HG02885 (cell line): ENCODE measurements around the gene RBFOX2.
"Not testable (repeated sequence)": the region's sequence is repeated elsewhere in the genome, so short reads cannot be mapped to it uniquely, and the experiment has no call there.

Source experiments
- ATAC-seq: cut with Tn5 transposase; IDR thresholded peaks from one replicate; pipeline ENCODE4 v1.9.1; 2021; ENCODE audit warnings: mild to moderate bottlenecking; ENCODE audit not compliant: unreplicated experiment, poor library complexity

Gene RBFOX2, protein sequence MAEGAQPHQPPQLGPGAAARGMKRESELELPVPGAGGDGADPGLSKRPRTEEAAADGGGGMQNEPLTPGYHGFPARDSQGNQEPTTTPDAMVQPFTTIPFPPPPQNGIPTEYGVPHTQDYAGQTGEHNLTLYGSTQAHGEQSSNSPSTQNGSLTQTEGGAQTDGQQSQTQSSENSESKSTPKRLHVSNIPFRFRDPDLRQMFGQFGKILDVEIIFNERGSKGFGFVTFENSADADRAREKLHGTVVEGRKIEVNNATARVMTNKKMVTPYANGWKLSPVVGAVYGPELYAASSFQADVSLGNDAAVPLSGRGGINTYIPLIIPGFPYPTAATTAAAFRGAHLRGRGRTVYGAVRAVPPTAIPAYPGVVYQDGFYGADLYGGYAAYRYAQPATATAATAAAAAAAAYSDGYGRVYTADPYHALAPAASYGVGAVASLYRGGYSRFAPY

DNA sequence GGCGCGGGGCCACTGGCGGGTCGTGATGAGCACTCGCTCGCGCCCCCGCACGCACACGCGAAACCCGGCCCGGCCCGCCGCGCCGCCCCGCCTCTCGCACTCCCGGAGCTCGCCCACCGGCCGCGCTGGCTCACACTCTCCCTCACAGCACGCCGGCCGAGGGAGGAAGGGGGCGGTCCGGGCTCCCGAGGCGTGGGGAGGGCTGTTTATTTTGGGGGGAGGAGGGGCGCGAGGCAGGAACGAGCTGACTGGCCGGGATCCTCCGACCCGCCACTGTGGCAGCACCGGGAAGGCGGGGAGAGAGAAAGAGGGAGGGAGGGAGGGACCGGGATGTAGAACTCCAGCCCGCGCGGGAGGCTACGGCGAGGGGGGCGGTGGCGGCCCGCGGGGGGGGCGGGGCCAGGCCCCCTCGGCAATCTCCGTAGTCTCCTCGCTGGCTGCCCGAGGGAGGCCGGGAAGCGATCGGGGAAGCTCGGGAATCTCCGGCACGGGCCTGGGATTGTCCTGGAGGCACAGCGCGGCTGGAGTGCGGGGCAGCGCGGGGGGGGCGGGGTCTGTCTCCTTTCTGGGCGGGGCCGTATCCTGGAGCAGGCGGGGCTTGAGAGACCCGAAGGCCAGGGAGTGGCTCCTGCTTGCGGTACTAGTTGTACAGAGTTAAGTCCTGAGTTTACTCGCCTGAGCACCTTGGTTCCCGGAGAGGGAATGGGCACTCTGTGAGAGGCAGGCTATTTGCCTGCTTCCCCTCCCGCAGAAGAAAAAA, at the start of gene RBFOX2:
TSS of gene RBFOX2 (minus strand) at position 179 of the 760 bp plus-strand sequence. CDS start 399 bp downstream, outside the sequence.
- ATAC-seq, result no peak

GRCh38 chr22:36077271-36077670, 48.6 kb upstream of the RBFOX2 start:
- ATAC-seq, result no peak

DNA sequence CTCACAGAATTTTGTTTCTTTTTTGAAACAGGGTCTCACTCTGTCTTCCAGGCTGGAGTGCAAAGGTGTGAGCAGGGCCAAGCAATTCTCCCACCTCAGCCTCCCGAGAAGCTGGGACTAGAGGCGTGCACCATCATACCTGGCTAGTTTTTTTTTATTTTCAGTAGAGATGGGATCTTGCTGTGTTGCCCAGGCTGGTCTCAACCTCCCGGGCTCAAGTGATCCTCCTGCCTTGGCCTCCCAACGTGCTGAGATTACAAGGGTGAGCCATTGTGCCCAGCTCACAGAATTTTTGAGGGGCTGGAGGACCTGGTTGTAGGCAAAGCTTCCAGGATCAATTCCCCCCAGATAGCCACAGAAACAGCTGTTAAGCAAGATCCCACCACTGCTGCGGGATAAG, 47.1 kb upstream of the RBFOX2 start:
- ATAC-seq, result no peak

DNA sequence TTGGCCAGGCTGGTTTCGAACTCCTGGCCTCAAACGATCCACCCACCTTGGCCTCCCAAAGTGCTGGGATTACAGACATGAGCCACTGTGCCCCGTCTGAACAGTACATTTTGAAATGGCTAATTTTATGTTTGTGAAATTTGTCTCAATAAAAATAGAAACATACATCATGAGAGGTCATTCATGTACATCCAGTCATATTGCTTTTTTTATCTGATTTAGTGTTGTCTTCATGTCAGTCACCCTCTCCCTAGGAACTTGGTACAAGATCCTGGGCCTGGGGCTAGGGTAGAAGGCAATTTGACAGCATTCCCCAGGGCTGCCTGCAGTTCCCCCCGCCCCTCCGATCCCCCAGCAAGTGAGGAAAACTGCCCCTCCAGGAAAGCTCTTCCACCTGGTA, 46.6 kb upstream of the RBFOX2 start:
- no peak for ATAC-seq

GRCh38 chr22:36073476-36073875, 44.9 kb upstream of the RBFOX2 start:
- ATAC-seq, result no peak

DNA sequence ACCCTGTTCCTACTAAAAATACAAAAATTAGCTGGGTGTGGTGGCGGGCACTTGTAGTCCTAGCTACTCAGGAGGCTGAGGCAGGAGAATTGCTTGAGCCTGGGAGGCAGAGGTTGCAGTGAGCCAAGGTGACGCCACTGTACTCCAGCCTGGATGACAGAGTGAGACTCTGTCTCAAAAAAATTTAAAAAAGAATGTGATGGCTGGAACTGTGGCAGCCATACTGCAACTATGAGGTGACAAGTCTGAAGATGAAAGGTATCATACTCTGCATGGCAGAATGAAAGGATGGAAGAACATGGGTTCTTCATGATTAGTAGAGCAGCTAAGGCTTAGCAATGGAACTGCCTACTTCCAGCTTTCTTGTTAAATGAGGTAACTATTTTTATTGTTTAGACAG, 42.0 kb upstream of the RBFOX2 start:
- not testable (repeated sequence) for ATAC-seq

- no peak for ATAC-seq
Observed at GRCh38 chr22:36069368-36069767, 40.7 kb upstream of the RBFOX2 start.

DNA sequence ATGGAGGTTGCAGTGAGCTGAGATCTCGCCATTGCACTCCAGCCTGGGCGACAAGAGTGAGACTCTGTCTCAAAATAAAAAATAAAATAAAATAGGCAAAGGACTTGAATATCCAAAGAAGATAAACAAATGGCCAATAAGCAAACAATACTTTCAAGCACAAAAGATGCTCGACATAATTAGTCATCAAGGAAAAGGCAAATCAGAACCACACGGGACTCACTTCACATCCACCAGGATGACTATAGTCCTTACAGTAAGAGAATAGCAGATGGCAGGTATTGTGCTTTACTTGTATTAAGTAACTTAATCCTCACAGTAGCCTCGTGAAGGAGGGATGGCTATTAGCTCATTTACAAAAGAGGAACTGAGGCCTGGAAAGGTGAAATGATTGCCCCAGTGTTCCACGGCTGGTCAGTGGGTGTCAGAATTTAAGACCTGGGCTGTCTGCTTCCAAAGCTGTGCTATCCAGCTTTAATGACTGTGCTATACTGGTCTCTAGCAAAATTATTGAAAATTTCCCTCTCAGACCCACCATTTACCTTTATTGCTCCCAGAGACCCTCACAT, 40.2 kb upstream of the RBFOX2 start:
- ATAC-seq, result no peak

- no peak for ATAC-seq
Observed at GRCh38 chr22:36067235-36067558, 38.6 kb upstream of the RBFOX2 start.

- no peak for ATAC-seq
Observed at GRCh38 chr22:36065775-36066544, 37.3 kb upstream of the RBFOX2 start.

DNA sequence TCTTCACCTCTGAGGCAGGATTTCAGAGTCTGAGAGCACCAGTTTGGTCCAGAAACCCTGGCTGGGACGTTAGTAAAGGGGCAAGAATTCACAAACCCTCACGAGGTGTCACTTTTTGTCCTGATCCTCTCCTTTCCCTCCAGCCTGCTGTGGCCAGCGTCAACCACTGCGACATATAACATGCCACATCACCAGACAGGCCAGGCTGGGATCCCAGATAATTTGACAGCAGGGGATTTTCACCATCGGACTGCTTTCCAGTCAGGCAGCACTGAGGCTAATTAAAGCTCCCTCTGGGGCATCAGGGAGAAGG, 36.8 kb upstream of the RBFOX2 start:
- no peak for ATAC-seq

DNA sequence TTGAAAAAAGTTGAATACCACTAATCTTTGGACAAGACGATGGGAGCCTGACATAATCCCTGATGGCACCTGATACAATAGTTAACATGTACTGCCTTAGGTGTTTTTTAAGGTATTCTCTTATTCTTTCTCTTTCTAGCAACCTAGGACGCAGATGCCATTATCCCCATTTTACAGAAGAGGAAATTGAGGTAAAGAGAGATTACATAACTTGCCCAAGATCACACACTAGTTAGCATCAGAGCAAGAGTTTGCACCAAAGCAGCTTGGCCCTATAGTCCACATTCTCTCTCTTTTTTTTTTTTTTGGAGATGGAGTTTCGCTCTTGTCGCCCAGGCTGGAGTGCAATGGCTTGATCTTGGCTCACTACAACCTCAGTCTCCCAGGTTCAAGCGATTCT, 35.7 kb upstream of the RBFOX2 start:
- ATAC-seq, result no peak

- no peak for ATAC-seq
Observed at GRCh38 chr22:36056980-36057379, 28.4 kb upstream of the RBFOX2 start.

GRCh38 chr22:36055376-36056295, 27.0 kb upstream of the RBFOX2 start:
- no peak for ATAC-seq

DNA sequence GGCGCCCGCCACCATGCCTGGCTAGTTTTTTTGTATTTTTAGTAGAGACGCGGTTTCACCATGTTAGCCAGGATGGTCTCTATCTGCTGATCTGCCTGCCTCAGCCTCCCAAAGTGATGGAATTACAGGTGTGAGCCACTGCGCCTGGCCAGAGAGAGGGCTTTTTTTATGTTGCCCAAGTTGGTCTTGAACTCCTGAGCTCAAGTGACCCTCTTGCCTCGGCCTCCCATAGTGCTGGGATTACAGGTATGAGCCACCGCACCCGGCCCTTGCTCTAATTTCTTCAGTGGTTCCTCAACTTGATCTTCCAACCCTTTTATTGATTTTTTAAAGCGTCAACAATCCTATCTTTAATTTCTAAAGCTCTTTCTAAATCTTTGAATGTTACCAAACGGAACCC, 25.8 kb upstream of the RBFOX2 start:
- not testable (repeated sequence) for ATAC-seq

DNA sequence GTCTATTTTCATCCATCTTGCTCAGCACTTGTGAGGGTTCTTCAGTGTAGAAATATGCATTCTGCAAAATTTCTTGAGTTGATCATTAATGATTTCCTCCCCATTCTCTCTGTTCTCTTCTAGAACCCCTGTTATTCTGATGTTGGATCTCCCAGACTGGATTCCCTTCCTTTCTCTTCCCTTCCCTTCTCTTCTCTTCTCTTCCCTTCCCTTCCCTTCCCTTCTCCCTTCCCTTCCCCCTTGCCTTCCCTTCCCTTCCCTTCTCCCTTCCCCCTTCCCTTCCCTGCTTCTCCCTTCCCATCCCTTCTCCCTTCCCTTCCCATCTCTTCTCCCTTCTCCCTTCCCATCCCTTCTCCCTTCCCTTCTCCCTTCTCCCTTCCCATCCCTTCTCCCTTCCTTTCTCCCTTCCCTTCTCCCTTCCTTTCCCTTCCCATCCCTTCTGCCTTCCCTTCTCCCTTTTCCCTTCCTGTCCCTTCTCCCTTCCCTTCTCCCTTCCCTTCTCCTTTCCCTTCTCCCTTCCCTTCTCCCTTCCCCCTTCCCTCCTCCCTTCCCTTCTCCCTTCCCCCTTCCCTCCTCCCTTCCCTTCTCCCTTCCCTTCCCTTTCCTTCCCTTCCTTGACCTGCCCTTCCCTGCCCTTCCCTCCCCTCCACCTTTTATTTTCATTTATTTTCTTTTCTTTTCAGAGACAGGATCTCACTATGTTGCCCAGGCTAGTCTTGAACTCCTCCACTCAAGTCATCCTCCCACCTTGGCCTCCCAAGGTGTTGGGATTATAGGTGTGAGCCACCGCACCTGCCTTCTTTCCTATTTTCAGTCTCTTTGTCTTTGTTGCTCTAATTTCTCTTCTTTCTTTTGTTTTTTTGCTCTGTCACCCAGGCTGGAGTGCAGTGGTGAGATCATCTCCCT, 24.9 kb upstream of the RBFOX2 start:
- ATAC-seq, result no peak

DNA sequence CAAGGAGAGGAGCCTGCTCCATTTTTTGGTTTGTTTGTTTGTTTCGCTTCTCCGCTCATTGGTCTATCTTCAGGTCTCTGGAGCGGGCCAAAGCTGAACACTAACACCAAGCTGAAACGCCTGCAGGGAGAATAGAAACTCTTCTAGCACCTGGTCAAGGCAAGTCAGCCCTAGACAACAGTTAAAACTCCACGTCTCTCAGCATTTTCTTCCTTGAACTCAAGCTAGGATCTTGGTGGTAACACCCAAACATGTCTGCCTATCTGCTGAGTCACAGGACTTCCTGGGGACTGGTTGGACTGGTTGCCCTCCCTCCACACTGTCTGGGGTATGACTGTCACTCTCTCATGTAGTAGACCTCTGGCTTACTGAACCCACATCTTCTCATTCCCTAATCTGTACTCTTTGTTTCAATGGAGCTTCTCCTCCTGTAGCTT, 23.9 kb upstream of the RBFOX2 start:
- no peak for ATAC-seq

- no peak for ATAC-seq
Observed at GRCh38 chr22:36049678-36049997, 21.0 kb upstream of the RBFOX2 start.
